PC-9 (cell line): ENCODE measurements around the gene DRAP1. TPM values are rescaled to one million over a fixed set of nuclear protein-coding genes. Genes with fewer than 3 reads are reported as not detected.

Experiments
- BruUV-seq: library from RNA; stranded (reverse); fragments of 400-500 nt; replicated peaks from 2 replicates; lab custom pipeline; 2021; lab: Mats Ljungman, UMichigan
- CTCF ChIA-PET: fragments of 300-600 bp; sonication (Branson Sonifier 250); formaldehyde crosslinking; loops from one replicate; lab custom pipeline; 2022; ENCODE audit warnings: antibody characterized with exemption; lab: Charles Lee
- POLR2A ChIA-PET: fragments of 300-600 bp; sonication (Branson Sonifier 250); formaldehyde crosslinking; loops from one replicate; lab custom pipeline; 2022; ENCODE audit warnings: antibody characterized with exemption; ENCODE audit not compliant: unreplicated experiment; lab: Charles Lee
- DNase-seq, 2 experiments: peaks; one replicate each; pipeline versions ENCODE4 v3.0.0 to v3.0.0-alpha.2; 2015 to 2022; ENCODE audit warnings: mixed read lengths in 1 of 2
- H2AFZ ChIP-seq: fragments of 200-600 bp; sonication (generic); 2 replicates; pipeline ENCODE4 v1.8.1; 2017; ENCODE audit warnings: antibody characterized with exemption
- H3F3A ChIP-seq: fragments of 200-600 bp; sonication (generic); 2 replicates; pipeline ENCODE4 v1.8.1; 2017; ENCODE audit warnings: antibody characterized with exemption, mild to moderate bottlenecking, low read depth; ENCODE audit not compliant: insufficient read depth
- H3K27ac ChIP-seq: fragments of 200-600 bp; sonication (generic); 2 replicates; pipeline ENCODE4 v1.6.1; 2016; ENCODE audit warnings: mixed run types
- H3K27me3 ChIP-seq: fragments of 200-600 bp; sonication (generic); 2 replicates; pipeline ENCODE4 v1.6.1; 2016; ENCODE audit warnings: low read depth, mixed run types; ENCODE audit not compliant: insufficient read depth
- H3K36me3 ChIP-seq: fragments of 200-600 bp; sonication (generic); 2 replicates; pipeline ENCODE4 v1.6.1; 2016; ENCODE audit warnings: low read depth, mixed run types
- H3K4me1 ChIP-seq: fragments of 200-600 bp; sonication (generic); replicated peaks from 2 replicates; pipeline ENCODE4 v1.6.1; 2016; ENCODE audit warnings: mixed run types; ENCODE audit not compliant: insufficient read depth
- H3K4me2 ChIP-seq: fragments of 200-600 bp; sonication (generic); 2 replicates; pipeline ENCODE4 v1.6.1; 2017; ENCODE audit warnings: mixed run types
- H3K4me3 ChIP-seq: fragments of 200-600 bp; sonication (generic); 2 replicates; pipeline ENCODE4 v1.6.1; 2016; ENCODE audit warnings: mixed run types
- H3K79me2 ChIP-seq: fragments of 200-600 bp; sonication (generic); 2 replicates; pipeline ENCODE4 v1.6.1; 2017; ENCODE audit warnings: low read depth, mixed run types
- H3K9me2 ChIP-seq: fragments of 200-600 bp; sonication (generic); 2 replicates; pipeline ENCODE4 v1.8.1; 2017; ENCODE audit warnings: mild to moderate bottlenecking; ENCODE audit not compliant: insufficient read depth
- H3K9me3 ChIP-seq: fragments of 200-600 bp; sonication (generic); 2 replicates; pipeline ENCODE4 v1.8.1; 2016; ENCODE audit warnings: low read depth; ENCODE audit not compliant: insufficient read depth
- H4K20me1 ChIP-seq: fragments of 200-600 bp; sonication (generic); 2 replicates; pipeline ENCODE4 v1.8.1; 2017; ENCODE audit not compliant: insufficient read depth
- EZH2 ChIP-seq: fragments of 200-600 bp; sonication (generic); IDR thresholded peaks from 2 replicates; pipeline ENCODE4 v1.8.0; 2017; ENCODE audit warnings: antibody characterized with exemption, low read depth
- intact Hi-C: fragments of 100-400 bp; cut with micrococcal nuclease; formaldehyde crosslinking; loops from one replicate; pipeline ENCODE4 v1.10.0; 2022; ENCODE audit not compliant: unreplicated experiment
- total RNA-seq: library from RNA; stranded (reverse); gene quantifications from 2 replicates; pipeline ENCODE4 v1.2.3, GENCODE V29; 2021
- TF ChIP-seq, protein P1 (sequence below): fragments of 200-600 bp; sonication (generic); conservative IDR thresholded peaks from 2 replicates; pipeline ENCODE4 v1.6.1; 2017; ENCODE audit warnings: mixed run types, antibody characterized with exemption, mild to moderate bottlenecking, moderate library complexity

The DRAP1 gene
- total RNA-seq, 1 experiment from 2014 or later: 220 TPM

- Histone ChIP-seq H3K27ac (no peak overlapping the region), H3K4me2 (peak overlapping the region; percentile 94), H3K27me3 (no peaks in the 10 kb centered on the region), H3K9me3 (no peaks in the 10 kb centered on the region), H3F3A (peaks cover 39% of the 10 kb centered on the region; the same call in 1 of the 2 replicates), H3K4me1 (peaks cover 44% of the 10 kb centered on the region), H3K79me2 (peaks cover 42% of the 10 kb centered on the region), H3K4me3 (peak overlapping the region; percentile 83), H3K36me3 (peaks cover 6% of the 10 kb centered on the region; the same call in 1 of the 2 replicates), H3K9me2 (no peaks in the 10 kb centered on the region), H2AFZ (peak overlapping the region; percentile 80), H4K20me1 (no peaks in the 10 kb centered on the region)
- ChIA-PET POLR2A (interaction anchor here (0.6 to 0.7 kb wide), 2 partner anchors 19 to 40 kb away, joined by 4 to 5 read pairs; no protein-coding TSS in a partner anchor), CTCF (interaction anchor here (0.6 kb wide), 1 partner anchor 32 kb away, joined by 3 read pairs; no protein-coding TSS in a partner anchor)
- TF ChIP-seq EZH2: no peak
- TF ChIP-seq, protein P1, sequence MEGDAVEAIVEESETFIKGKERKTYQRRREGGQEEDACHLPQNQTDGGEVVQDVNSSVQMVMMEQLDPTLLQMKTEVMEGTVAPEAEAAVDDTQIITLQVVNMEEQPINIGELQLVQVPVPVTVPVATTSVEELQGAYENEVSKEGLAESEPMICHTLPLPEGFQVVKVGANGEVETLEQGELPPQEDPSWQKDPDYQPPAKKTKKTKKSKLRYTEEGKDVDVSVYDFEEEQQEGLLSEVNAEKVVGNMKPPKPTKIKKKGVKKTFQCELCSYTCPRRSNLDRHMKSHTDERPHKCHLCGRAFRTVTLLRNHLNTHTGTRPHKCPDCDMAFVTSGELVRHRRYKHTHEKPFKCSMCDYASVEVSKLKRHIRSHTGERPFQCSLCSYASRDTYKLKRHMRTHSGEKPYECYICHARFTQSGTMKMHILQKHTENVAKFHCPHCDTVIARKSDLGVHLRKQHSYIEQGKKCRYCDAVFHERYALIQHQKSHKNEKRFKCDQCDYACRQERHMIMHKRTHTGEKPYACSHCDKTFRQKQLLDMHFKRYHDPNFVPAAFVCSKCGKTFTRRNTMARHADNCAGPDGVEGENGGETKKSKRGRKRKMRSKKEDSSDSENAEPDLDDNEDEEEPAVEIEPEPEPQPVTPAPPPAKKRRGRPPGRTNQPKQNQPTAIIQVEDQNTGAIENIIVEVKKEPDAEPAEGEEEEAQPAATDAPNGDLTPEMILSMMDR: no peak
- intact Hi-C loops: loop anchor here (1.0 to 5.0 kb wide), 3 partner anchors 31 to 362 kb away; partner anchors contain the start of genes FIBP, LTBP3 and SART1
- BruUV-seq: no TSS peak
- peak in 1 of 2 experiments; percentile 50 for DNase-seq
Observed at GRCh38 chr11:65919573-65920371, 546 bp downstream of the DRAP1 start.

GRCh38 chr11:65920372-65920802 lies 1.2 kb downstream of the DRAP1 start:
- intact Hi-C loops: no loop called here
- POLR2A ChIA-PET: interaction anchor here (0.7 kb wide), 2 partner anchors 21 to 40 kb away, joined by 3 to 4 read pairs; no protein-coding TSS in a partner anchor
- BruUV-seq: no TSS peak

GRCh38 chr11:65921033-65921555 lies 1.9 kb downstream of the DRAP1 start:
- ChIA-PET POLR2A (interaction anchor here (0.7 kb wide), 1 partner anchor 20 kb away, joined by 3 read pairs; no protein-coding TSS in a partner anchor), CTCF (no interaction called here)
- Histone ChIP-seq H3F3A (peaks cover 38% of the 10 kb centered on the region; the same call in 1 of the 2 replicates), H3K4me1 (peaks cover 32% of the 10 kb centered on the region), H3K36me3 (peaks cover 6% of the 10 kb centered on the region; the same call in 1 of the 2 replicates), H3K27ac (no peak overlapping the region), H3K9me3 (no peaks in the 10 kb centered on the region), H3K9me2 (no peaks in the 10 kb centered on the region), H3K4me2 (peak overlapping the region; percentile 94), H4K20me1 (no peaks in the 10 kb centered on the region), H3K79me2 (peaks cover 40% of the 10 kb centered on the region), H3K4me3 (no peak overlapping the region), H3K27me3 (no peaks in the 10 kb centered on the region), H2AFZ (no peak overlapping the region)
- no peak for DNase-seq
- BruUV-seq: no TSS peak
- intact Hi-C loops: no loop called here
- no peak for TF ChIP-seq EZH2
- TF ChIP-seq, protein P1: no peak

More at GRCh38 chr11:65920372-65920802, 1.2 kb downstream of the DRAP1 start:
- no peaks in the 10 kb centered on the region for H3K27me3 ChIP-seq
- CTCF ChIA-PET: no interaction called here
- TF ChIP-seq, protein P1: no peak
- TF ChIP-seq EZH2: no peak
- peaks cover 38% of the 10 kb centered on the region; the same call in 1 of the 2 replicates for H3F3A ChIP-seq
- H4K20me1 ChIP-seq: no peaks in the 10 kb centered on the region
- peak overlapping the region; percentile 83 for H3K4me3 ChIP-seq
- H3K36me3 ChIP-seq: peaks cover 6% of the 10 kb centered on the region; the same call in 1 of the 2 replicates
- H2AFZ ChIP-seq: peak overlapping the region; percentile 80; the same call in 1 of the 2 replicates
- H3K27ac ChIP-seq: no peak overlapping the region
- H3K4me2 ChIP-seq: peak overlapping the region; percentile 94
- no peaks in the 10 kb centered on the region for H3K9me3 ChIP-seq
- no peaks in the 10 kb centered on the region for H3K9me2 ChIP-seq
- peaks cover 42% of the 10 kb centered on the region for H3K79me2 ChIP-seq
- DNase-seq: no peak
- H3K4me1 ChIP-seq: peaks cover 38% of the 10 kb centered on the region
